GM18517 (cell line): ENCODE results near the gene ARMC3.
A peak's percentile ranks its signal among the peaks of the same experiment; 100 is the strongest.
"Not testable (repeated sequence)": the region's sequence is repeated elsewhere in the genome, so short reads cannot be mapped to it uniquely, and the experiment has no call there.

Experiments used
- ATAC-seq: cut with Tn5 transposase; IDR thresholded peaks from one replicate; pipeline ENCODE4 v1.9.1; 2021; ENCODE audit warnings: mild to moderate bottlenecking, moderate library complexity; ENCODE audit not compliant: unreplicated experiment

Gene ARMC3

DNA sequence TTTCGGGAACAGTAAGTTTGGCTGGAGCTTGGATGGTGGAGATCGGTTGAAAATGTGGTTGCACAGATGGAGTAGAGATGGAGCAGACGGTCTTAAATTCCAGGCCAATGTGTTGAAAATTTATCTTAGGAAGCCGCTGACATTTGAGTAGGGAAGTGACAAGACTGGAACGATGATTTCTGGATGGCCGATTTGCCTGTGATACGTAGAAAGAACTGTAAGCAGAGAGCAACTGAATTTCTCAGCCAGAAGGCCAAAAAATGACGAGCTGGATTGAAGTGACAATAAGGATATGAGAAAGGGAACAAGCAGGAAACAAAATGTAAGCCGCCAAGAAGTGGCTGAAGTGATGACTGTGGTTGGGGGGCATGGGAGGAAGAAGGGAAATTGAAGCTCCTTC, 687 bp upstream of the ARMC3 start:
- ATAC-seq, result no peak

DNA sequence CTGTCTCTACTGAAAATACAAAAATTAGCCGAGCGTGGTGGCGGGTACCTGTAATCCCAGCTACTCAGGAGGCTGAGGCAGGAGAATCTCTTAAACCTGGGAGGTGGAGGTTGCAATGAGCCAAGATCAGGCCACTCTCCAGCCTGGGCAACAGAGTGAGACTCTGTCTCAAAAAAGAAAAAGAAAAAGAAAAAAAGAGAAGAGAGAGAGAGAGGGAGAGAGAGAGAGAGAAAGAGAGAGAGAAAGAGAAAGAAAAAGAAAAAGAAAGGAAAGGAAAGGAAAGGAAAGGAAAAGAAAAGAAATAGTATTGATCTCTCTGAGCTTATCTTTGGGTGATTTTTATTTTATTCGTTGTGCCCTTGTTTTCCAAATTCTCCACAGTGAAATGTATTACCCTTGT, 1.2 kb downstream of the ARMC3 start:
- not testable (repeated sequence) for ATAC-seq

DNA sequence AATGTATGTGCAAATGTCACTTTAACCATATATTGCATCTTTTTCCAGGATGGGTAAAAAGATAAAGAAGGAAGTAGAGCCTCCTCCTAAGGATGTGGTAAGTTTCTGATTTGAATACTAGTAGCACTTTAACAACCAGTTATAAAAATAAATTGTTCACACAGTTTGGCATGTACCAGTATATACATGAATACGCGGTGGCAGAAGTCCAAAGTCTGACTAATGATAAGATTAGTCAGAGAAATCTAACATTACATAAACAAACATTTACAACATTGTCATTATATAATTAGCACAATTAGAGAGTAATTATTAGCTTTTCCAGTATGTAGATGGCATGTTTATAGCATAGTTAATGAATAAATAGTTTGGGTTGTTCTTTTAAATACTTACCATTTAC, 4.1 kb downstream of the ARMC3 start:
- ATAC-seq, result peak; percentile 68

DNA sequence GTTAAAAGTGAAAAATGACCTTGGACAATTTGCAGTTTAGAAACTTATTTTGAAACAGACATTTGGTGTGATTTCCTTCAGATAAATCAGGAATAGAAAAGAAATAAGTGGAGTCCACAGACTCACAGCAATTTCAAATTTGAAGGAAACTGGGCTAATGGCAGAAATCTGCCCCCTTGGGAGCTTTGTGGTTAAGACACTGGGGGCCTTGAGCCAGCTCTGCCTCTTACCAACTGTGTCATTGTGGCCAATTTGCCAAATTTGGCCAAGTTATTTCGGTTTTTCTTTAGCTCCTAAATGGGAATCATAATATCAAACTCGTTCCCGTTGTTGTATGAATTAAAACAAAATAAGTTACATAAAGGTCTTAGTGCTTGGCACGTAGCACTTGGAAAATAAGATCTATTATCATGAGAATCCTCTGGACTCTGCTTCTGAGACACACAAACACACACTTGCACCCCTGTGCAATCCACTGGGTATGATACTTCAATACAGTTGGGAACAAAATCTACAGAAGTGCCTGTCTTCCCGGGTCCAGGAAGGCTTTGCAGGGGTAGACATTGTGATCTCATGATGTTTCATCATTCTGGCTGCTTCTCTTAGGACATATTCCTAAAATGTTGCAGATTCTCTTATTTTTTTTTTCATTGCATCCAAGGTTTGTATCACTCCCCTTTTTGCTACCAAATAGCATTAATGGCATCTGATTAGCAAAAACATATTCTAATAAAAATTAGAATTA, 4.9 kb downstream of the ARMC3 start:
- ATAC-seq, result no peak

DNA sequence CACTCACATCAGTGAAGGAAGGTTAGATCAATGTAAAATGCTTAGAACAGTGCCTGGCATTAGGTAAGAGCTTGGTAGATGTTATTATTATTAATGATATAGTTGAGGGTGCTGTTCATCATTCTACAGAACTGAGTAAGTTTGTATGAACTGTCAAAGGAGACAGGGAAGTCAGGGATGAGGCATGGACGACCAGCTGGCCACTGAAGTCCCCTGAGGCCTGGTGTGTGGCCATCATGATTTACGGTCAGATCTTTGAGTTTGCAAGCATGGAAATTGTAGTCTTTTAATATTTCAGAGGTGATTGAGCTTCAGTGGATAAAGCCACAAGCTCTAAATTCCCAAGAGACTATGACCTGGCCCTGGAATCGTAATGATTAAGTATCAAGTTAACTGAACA, 6.9 kb downstream of the ARMC3 start:
- ATAC-seq, result no peak

DNA sequence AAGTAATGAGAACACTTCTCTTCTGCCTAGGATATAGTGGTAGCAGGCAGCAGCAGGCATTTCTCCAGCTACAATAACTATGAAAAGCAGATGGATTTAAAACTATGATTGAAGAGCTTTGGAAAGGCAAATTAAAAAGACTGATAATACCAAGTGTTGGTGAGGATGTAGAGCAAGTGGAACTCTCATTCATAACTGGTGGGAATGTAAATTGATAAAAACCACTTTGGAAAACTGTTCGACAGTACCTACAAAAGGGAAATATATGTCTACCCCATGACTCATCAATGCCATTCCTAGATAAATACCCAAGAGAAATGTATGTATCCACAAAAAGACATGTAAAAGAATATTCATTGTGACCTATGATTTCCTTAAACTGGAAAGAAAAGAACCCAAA, 14.6 kb downstream of the ARMC3 start:
- ATAC-seq, result no peak

DNA sequence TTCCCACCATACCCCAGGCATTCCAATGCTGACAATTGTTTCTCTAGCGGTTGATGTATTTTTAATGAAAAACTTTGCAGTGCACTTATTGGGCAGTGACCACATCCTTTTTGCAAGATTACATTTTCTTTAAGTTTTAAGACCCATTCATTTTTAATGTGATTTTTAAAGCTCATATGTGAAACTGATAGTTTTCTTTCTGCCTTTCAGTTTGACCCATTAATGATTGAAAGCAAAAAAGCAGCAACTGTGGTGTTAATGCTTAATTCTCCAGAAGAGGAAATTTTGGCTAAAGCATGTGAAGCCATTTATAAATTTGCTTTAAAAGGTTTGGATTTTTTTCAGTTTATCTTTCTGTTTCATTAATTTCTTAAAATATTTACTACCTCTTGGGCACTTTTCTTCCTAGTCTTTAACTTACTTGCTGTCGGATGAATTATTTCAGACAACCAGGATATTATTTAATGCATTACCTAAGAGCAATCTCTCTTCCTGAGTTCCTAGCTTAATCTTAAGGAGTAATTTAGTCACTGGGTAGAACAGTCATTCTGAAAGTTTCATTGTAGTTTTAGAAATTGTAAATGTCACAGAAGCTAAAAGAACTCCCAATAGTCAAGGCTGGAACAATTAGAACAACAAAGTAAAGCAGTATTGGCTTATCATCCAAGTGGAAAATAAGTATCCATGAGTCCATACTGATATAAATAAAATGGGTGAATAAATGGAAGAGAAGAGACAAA, 18.3 kb downstream of the ARMC3 start:
- peak; percentile 69 for ATAC-seq

DNA sequence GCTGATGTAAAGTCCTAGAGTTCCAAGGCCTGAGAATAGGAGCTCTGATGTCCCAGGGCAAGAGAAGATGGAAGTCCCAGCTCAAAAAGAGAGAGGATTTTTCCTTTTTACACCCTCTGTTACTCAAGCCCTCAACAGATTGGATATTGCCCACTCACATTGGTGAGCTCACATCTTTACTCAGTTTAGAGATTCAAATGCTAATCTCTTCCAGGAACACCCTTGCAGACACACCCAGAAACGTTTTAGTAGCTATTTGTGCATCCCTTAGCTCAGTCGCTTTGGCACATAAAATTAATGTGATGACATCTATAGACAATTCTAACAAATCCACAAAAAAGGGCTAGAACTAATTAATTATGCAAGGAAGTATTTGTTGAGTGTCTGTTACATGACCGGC, 27.1 kb downstream of the ARMC3 start:
- ATAC-seq, result no peak

DNA sequence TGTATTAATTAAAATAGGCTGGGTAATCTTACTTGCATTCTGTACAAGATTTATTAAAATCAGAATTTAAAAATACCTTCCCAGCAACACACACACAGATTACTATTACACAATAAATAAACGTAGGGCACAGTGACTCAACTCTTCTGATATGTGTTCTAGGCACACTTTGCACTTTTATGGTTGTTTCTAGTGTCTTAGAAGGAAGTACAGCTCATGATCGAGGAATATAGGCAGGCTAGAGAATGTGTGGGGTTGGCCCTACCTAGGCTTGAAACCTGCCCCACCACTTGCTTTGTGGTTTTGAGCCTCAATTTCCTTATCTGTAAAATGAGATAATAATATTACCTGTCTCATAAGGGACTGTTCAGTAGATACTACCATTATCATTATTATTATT, 30.5 kb downstream of the ARMC3 start:
- ATAC-seq, result no peak

DNA sequence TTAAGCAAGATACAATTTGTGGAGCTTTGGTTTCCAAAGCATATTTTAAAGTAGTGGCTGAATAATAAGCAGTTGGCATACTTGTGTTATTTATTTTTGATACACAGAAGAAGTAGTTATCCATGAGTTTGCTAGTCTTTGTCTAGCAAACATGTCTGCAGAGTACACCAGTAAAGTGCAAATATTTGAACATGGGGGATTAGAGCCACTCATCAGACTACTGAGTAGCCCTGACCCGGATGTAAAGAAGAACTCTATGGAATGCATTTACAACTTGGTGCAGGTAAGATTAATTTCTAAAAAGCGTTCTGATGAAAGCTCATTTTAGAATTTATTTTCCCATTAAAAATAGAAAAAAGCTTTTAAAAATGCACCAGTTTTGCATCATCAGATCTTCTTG, 31.4 kb downstream of the ARMC3 start:
- ATAC-seq, result no peak

DNA sequence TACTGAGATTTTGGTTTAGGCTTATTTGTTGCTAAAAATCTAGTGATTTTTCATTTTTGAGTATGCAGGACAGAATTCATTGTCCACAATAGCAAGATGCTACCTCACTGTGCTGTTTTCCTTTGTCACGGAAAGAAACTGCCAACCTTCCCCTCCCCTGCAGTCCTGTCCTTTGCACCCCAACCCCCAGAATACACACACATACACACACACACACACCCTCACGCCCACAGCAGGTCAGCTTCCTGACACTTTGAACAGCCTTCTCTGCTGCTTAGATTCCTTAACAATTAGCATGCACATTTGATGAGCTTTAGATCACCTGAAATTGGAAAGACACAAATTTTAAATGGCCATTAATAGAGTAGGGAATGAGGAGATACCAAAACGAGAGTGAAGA, 32.1 kb downstream of the ARMC3 start:
- ATAC-seq, result no peak

DNA sequence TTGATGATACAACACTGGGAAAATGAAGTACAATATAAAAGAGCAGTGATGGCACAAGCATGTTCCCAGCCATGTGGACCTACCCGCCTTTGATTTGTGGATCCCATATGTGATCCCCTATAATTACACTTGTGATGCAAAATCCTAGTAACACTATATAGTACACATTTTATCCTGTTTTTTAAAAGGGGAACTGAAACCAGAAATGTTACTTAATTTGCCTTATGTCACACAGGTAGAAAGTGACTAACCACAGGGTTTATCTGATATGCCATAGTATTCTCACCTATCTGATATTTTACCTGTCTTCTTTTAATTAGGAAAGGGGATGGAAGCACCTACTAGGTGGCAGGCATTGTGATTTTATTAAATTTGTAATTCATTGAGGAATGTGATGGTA, 35.0 kb downstream of the ARMC3 start:
- no peak for ATAC-seq

DNA sequence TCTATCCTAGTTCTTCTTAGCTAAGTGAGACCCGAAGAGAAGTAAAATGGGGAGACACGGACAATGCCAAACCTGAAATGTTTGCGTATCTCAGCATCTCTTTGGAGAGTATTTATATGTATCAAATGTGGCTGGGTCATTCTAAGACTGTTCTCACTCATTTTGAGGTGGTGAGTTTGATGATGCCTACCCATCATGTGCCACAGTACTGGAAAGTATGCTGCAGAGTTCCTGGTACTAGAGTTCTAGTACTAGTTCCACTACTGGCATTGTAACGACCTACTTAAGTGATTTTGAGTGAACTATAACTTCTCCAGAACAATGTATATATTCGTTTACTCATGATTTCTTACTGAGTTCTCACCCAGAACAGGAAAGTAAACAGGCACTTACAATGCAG, 41.9 kb downstream of the ARMC3 start:
- no peak for ATAC-seq

DNA sequence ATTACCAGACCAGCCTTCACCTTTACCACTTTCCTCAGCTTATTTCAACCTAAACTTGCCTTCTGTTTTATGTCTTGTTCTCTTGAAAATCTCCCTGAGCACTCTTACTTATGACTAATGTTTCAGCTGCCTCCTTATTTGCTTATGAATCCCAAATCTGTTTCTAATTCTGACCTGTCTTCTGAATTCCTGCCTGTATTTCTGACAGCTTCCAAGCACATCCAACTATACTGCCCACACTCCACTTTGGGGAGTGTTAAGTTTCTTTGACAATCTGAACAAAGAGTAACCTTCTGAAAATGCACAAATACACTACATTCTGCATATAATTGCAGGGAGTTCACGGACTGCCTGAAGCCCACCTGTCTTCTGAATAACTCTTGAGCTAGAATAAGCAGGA, 48.7 kb downstream of the ARMC3 start:
- ATAC-seq, result no peak

DNA sequence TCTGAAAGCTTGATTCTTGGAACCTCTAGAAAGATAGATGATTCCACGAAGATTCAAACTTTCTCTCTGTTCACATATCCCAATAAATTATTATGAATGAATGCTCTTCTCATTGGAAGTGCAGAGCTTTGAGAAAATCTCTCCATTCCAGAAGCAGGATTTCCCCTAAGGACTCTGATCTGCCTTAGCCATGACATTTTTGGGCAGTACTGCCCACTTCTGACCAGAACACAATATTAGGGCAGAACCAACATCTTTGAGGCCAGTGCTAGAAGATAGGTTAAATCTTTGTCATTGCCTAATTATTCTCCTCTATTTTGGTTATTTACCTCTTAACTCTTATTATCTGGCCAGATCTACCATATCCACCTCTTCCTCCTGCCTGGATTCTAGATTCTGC, 49.9 kb downstream of the ARMC3 start:
- no peak for ATAC-seq

DNA sequence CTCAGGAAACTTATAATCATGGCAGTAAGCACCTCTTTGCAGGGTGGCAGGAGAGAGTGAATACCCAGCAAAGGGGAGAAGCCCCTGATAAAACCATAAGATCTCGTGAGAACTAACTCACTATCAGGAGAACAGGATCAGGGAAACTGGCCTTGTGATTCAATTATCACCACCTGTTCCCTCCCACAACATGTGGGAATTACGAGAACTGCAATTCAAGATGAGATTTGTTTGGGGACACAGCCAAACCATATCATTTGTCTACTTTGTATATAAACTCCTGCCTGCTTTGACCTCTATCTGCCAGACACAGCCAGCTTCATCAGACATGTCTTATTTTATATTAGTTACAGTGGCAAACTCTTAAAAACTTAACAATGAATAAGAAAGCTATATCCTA, 50.4 kb downstream of the ARMC3 start:
- ATAC-seq, result no peak

DNA sequence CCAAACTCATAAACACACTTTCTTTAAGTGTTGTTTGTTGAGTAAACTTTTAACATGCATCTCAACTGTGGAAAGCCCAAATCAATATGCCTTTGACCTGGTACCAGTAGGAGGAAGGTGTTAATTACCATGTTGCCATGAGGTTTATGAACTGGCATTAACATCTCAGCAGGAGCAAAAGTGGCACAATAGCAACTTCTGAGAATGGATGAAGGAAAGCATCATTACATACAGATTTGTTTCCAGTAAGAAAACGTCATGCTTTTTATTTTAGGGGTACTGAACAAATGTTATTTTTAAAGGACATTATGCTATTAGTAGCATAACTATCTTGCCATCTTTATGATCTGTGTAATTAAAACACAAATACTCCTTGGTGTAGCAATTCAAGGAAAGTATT, 51.1 kb downstream of the ARMC3 start:
- ATAC-seq, result no peak

DNA sequence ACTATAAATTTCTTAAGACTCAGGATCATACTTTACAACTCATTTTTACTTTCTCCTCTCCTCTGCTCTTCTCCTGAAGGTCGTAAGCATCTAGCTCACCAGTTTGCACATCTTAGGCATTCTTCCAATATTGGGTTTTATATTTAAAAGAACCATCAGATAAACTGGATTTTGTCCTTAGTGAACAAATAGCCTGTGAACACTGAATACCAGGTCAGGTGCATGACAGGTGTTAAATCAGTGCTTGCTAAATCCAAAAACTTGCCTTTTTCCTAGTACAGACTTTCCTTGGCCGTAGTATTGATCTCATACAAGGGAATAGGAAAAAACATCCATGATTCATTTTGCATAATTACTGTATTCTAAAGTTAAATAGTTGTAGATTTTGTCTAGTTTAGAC, 53.0 kb downstream of the ARMC3 start:
- ATAC-seq, result no peak

DNA sequence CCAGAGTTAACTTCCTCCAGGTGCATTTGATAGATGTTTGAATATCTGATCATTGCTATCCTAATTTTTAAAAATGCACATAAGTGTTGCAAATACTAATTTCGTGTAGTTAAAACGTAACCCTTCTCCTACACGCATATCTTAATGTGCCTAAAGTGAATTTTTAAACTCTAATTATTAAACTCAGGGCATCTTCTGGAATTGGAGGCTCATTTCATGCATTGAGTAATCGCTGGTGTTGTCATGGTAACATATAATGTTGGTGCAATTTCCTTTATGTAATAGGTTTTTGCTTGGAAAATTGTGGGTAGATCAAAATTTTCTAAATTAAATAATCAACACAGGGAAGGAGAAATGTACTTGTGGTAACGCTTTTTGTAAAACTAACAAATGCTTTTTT, 56.2 kb downstream of the ARMC3 start:
- no peak for ATAC-seq

DNA sequence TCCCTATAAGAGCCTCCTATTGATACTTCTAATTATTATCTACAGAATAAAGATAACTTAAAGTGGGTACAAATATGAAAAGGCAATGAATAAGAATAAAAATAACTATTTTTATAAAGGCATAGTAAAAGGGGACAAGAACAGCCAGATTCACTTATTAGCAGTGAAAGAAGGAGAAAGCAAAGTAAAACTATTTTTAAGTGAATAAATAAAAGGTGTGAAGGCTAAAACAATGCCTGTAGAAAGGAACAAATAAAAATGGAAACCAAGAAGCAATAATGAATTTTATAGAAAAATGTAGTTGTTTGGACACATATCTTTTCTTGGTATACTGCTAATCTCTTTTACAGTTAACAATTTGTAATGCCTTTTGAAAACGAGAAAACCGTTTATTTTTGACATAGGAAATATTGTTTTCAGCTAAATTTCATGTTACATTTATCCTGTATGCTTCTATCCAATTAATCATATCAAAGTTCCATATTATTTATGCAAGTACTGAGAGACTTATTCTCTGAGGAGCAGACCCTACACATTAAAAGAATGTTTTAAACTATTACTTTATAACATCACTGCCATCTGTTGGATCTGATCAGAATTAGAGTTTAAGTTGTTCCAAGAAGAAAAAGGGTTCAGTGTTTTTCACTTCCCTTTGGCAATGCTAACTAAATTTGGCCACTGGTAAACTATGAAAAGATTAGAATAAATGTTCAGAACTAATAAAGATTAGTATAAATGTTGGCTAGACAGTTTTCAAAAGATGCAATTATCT, 59.1 kb downstream of the ARMC3 start:
- ATAC-seq, result peak; percentile 56

DNA sequence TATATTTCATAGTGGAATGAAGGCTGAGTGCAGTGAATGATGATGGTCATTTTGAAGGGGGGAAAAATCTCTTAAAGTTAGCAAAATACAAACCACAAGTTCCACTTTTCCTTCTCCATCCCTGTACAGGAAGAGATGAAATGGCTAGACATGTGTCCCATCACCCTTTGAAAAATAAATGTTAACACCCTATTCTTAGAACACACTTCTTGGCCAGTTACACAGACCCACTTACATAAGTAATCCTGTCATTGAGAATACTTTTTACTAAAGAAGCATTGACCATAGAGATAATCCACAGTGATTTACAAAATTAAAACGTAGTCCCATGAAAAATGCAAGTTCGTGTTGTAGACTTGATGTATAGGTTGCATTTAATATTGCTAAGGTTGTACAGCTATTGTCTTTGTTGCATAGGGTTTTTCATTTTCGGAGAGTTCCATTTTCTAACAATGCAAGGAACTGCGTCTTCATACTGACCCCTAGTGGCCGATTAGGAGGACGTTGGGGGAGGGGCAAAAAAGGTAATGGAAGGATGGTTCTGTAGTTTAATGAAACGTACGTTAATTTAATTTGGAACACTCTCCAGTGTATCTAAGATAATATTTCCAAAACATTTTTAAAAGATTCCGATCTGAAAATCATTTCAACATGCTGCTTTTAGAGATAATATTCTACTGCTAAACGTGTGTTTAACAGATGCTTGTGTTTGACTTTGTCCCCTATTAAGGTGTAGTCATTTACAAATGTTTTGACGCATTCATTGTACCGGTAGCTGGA, 60.9 kb downstream of the ARMC3 start:
- ATAC-seq, result peak; percentile 54
